NCI-H128 (cell line): ENCODE results near the gene ARL3.

Experiments
- DNase-seq: peaks from one replicate; lab custom pipeline; 2025; ENCODE audit not compliant: unreplicated experiment; lab: John Stamatoyannopoulos, UW

Gene ARL3

DNA sequence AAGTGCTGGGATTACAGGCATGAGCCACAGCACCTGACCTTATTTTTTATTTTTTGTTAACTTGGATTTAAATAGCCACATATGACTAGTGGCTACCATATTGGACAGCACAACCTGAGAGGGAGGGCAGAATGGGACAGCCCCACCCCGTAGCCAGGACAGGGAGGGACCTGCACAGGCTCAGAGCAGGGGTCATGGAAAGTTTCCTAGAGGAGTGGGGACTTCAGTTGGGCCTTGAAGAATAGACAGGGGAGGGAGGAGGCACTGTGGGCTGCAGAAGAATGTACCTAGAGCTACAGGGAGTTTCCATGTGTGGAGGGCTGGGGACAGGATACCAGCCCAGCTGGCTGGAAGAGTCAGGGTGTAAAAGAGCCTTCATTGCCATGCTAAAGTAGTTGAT is 61.1 kb downstream of the ARL3 start:
- DNase-seq = no peak

DNA sequence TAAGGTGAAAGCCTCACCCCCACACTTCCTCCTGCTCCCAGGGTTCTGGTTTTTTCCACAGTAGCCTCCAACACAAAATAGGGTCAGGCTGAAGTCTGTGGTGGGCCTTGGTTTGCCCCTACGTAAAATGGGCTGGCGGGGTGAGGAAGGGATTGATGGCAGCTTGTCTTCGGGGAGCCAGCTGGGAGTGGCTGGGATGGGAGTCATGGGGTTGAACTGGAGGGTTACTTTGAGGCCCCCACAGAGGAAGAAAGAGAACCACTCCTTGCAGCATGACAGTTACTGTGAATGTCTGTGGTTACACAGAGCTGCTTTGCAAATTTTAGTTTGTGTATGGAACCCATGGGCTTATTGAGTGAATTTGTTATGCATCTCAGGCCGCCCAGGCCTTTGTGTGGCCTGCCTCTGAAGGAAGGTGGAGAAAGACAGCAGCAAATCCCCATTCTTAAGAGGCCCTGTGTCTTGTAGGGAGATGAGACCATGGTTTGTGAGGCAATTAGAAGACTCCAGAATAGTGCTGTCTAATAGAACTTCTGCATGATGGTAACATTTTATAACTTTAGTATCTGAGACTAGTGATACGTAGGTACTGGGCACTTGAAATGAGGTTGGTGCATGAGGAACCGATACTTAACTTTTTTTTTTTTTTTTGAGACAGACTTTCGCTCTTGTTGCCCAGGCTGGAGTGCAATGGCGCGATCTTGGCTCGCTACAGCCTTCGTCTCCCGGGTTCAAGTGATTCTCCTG is 61.9 kb downstream of the ARL3 start:
- no peak for DNase-seq

DNA sequence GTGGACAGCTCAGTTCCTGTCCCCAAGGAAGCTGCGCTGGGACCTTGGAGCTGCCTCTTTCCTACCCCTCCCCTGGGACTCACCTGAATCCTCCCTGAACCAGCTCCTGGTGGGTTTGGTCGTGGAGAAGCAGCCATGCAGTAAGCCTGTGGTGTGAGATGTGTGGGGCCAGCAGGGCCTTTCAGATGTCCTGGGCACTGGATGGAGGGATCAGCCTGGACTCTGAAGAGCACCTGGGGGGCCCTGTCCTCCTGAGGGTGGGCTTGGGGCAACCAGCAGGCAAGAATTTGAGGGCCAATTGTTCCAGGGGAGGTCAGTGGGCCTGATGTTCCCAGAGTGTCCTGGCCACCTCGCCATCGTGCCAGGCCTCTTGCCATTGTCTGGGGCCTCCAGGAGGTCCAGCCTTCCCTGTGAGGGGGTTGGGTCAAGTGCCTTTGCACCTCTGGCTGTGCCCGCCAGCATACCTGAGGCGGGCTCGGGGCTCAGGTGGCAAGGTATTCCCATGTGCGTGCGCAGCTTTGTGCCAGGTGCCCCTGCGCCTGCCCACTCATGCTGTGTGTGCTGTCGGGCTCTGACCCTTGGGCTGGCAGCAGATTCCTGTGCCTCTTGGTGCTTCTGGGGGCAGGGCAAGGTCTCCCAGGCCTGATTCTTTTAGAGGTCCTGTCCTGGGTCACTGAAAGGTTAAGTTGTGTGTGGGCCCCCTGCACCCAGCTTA is 62.6 kb downstream of the ARL3 start:
- DNase-seq = no peak

DNA sequence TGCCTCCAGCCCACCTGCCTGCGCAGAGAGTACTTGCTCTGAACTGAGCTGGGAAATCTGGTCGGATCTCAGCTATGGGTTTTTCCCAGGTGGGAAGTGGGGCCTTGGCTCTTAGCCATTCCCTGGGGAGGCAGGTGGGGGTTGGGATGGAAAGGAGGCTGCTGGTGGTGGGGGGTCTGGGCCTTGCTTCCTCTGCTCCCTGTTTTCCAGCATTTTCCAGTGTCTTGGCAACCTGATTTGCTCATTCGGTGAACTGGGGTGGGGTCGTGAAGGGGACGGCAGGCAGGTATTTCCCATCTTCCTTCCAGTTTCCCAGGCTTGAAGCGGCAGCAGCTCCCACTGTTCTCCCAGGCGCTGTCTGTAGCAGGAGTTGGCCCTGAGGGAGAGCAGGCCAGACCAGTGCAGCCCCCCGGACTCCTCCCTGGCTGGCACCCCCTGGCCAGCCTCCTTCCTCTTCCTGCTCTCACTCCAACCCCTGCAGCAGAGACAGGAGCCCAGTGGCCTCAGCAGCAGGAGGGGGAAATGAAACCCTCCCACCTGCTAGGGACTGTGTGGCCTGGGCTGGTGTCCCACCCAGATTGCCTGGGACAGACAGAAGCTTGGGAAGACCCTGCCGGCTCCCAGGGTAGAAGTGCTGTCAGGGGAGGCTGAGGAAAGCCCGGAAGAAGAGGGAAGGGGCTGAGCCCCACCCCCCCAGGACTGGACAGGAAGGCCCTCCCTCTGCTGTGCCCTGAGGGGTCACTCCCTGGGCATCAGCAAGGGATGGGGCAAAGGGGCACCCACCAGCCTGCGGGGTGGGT is 63.3 kb downstream of the ARL3 start:
- no peak for DNase-seq

DNA sequence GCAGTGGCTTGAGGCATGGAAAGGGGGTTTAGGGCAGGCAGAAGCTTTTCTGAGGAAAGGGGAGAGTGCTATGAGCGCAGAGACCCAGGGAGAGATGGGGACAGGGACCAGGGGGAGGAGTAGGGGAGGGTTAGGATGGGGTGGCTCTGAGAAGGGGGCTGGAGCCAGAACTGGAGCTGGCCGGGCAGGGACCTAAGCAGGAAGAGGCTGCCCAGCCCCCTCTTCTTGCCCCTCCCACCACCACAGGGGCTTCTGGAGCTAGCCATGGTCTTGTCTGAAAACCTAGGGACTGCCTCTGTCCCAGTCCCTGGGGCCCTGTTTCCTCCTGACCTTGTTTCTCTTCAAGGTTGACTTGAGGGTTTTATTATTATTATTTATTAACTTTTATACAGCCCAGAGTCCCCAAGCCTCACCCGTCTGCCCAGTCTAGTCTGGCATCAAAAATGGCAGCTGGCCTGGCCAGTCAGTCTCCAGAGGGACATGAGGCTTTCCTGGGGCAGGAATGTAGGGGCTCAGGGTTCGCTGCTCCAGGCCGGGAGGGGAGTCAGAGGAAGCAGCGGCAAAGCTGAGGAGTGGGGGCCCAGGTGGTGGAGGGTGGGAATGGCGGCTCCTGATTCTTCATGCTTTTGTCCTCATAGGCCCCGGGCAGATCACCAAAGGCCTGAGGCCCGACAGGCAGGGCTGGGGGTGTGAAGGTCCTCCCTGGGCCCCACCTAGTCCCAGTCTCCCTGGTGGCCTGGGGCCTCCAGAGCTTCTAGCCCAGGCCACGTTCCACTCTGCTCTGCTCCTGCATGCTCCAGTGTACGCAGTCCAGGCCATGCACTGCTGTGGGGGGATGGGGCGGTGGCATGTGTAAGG is 64.2 kb downstream of the ARL3 start:
- no peak for DNase-seq

DNA sequence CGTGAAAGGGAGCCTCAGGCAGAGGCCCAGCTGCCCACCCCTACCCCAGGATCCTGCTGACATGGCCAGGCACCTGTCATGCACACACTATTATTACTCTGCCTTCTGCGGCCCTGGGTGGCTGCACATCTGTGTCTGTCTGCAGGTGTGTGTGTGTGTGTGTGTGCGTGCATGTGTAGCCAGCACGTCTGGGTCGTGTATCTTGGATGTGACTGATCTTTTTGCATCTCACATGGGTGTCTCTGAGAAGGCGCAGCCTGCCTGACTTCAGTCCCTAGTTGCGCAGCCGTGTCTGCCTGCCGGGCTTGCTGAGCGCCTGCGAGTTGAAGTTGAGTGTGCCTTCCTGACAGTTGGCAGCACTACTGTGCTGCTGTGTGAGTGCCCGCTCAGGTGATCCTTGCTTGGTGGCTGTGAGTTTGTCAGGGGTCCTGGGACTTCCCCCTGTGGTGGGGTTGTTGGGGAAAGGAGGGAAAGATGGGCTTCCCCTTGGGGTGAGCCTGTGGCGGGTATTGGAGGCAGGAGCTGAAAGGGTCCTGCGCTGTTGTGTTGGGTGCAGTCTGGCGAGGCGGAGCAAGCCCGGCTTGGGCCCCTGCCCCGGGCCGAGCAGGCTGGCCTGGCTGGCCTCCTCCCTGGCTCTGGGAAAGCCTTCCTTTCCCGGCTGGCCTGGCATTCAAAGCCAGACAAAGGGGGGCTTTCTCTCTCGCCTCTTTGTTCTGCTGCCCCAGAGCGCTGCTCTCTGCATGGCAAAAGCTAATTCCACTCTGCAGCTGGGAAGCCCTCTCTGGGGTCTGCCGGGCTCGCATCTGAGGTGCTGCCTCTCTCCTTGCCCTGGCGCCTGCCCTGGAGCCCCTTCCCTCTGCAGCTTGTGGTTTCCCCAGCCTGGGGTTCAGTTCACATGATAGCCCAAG is 65.1 kb downstream of the ARL3 start:
- DNase-seq = no peak

DNA sequence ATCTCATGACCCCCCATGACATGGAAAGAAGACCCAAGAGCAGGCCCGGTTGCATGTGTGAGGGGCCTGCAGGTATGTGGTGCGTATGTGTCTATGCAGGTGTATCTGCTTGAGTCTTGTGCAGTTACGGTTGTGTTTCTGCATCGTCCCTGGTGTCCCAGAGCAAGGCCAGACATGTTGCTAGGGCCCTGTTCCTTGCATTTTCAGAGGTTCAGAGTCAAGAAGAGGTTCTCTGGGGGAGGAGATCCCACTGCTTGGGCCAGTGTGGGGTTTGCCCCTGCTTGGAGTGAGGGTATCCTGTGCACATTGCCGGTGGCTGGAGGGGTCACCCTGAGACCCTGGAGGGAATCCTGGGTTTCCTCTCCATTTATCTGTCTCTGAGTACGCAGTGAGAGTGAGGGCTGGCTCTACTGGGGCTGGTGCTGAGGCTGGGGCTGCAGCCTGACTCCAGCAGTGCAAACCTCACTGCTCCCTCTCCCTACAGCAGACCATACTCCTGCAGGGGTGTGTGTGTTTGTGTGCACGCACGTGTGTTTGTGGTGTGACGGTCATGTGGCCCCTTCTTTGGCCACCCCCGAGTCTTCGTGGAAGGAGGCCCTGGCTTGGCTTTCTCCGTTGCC is 65.8 kb downstream of the ARL3 start:
- no peak for DNase-seq

DNA sequence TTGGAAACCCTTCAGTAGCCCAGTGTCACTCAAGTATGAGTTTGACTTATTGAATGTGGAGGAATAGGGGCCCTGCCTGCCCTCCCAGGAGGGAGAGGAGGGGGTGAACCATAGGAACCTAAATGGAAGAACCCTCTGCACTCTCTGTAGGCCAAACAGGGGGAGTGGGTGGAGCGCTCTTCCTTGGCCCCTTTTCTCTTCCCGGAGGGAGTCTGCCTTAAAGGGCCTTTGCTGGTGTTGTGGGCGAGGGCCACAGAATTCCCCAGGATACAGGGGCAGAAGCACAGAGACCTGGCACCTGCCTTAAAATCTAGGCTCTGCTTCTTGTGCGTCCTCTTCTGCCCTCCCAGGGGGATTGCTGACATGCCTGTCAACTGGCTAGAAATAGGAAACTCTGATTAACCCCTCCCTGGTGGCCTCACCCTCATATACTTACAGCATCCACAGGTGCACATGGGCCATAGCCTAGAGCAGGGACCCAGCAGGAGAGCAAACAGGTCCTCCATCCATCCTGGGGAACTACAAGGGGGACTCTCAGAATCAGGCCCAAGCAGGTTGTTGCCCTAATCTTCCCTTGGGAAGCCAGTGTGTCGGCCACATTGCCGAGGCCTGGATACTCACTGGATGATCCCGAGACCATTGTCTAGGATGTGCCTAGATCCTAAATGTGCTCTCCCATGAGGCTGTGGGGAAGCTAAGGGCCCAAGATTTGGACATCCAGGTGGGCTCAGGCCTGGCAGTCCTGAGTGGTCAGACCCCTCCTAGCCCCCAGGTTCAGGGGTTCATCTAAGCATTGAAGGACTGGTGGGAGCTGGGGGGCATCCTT is 66.5 kb downstream of the ARL3 start:
- no peak for DNase-seq

DNA sequence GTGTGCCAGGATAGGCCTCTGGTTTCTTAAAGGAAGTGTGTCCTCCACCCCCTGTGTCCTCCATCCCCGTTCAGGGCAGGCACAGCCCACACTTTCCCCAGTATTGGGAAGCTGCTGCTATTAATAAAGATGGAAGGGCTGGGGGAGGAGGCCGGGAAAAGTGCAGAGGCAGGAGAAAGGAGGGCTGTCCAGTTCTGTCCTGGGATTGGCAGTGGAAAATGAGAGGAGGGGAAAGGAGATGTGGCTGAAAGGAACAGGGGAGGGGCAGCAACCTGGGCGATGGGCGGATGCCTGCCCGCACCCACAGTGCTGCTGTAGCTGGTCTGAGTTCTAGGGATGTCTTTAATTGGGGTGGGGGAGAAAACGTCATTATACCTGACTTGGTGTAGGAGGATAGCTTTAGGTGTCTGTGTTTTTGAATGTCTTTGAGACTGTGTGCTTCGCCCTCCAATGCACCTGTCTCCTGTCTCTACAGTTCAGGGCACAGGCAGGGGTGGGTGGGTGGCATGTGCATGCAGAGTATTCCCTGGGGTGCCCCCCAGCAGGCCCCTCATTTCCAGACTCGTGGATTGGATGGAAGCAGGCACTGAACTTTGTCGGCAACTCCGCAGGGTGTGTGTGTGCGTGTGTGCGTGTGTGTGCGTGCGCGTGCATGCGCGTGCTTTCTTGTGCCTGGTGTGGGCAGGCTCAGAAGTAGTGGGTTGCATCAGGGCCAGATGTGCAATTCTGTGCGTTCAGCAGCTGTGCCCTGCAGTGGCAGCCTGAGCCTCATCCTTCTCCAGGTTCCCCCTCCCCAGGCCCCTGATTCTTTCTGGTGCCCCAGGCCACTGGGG is 67.4 kb downstream of the ARL3 start:
- DNase-seq = no peak

DNA sequence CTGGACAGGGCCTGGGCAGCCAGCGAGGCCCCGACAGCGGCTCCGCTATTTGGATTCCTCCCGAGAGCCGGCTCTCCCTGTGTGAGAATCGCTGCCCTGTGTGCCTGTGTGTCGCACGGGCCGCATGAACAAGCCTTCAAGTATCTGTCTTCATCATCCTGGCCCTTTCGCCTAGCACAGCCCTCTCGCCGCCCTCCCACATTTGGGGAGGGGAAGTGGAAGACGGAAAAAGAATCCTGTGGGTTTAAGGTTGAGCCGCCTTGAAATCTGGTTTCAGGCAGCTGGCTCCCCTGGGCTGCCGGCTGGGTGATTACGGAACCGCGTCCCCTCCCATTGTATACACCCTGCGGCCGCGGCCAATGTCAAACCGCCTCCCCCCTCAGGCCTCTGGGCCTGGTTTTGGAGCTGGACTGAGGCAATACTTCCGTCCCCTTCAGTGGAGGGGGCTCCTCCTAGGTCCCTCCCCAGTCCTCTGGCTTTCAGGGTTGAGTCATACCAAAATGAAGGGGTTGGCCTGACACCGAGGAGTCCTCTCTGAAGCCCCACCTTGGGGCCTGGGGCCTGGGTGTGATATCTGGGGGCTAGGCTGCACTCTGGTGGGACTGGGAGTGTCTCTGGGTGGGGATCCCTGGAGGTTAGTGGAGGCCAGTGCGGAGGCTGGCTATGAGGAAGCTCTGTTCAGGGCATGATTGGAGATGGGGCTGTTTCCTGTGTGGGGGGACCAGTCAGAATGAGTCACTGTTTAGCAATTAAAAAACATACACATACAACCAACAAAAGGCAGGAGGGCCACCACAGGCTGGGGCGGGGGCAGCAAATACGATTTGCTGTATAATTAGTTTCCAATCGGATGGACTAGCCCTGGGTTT is 68.2 kb downstream of the ARL3 start:
- DNase-seq = no peak

DNA sequence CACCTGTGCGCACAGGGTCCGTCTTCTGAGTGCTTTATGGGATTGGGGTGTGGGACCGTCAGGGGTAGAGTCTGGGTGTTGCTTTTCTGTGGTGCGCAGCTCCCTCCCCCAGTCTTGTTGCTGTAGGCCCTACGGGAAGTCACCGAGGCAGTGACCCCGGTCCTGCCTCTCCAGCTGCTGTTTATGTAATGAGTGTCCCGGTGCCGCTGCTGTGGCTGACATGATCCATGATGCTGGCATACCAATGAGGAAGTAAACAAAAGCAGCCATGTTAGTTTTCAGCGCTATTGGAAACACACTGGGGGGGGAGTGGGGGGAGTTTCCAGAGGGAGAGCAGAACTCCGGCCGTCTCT is 68.8 kb downstream of the ARL3 start:
- DNase-seq = no peak

DNA sequence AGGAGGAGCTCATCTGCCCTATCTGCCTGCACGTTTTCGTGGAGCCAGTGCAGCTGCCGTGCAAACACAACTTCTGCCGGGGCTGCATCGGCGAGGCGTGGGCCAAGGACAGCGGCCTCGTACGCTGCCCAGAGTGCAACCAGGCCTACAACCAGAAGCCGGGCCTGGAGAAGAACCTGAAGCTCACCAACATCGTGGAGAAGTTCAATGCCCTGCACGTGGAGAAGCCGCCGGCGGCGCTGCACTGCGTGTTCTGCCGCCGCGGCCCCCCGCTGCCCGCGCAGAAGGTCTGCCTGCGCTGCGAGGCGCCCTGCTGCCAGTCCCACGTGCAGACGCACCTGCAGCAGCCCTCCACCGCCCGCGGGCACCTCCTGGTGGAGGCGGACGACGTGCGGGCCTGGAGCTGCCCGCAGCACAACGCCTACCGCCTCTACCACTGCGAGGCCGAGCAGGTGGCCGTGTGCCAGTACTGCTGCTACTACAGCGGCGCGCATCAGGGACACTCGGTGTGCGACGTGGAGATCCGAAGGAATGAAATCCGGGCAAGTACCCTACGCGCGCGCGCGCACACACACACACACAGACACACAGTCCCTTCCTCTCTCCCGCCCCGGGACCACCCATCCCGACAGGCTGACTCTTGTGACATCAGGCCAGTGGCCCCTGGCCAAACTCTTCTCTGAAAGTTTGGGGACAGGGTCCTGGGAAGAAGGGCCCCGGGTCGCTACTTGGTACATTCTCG is 69.4 kb downstream of the ARL3 start:
- DNase-seq = peak; percentile 58

DNA sequence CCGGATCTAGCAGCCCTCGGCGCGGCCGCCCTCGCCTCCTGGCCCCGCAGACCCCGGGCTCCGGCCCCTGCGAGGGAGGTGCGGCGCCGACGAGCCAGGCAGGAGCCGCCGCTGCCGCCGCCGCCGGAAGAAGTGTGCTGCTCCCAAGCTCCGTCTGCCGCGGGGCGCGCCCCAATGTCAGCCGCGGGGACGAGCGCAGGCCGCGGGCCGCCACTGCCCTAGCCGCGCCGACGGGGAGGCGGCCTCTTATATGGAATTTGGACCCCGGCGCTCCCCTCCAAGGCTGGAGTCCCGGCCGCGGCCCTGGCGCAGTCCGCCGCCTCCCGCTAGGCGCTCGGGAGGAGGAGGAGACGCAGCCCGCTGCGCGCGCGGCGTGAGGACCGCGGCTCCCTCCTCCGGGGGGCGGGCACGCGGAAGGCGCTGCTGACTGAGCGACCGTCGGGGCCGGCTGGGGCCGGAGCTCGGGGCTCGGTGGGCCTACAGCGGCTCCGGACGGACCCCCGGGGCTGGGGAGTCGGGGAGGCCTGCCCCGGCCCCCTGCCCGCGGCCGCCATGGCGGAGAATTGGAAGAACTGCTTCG is 70.0 kb downstream of the ARL3 start, which contains the start of gene TRIM8:
TSS of gene TRIM8 (plus strand) at position 414 of the 580 bp plus-strand sequence. CDS start at position 553, 139 bp downstream.
- DNase-seq = peak; percentile 1

DNA sequence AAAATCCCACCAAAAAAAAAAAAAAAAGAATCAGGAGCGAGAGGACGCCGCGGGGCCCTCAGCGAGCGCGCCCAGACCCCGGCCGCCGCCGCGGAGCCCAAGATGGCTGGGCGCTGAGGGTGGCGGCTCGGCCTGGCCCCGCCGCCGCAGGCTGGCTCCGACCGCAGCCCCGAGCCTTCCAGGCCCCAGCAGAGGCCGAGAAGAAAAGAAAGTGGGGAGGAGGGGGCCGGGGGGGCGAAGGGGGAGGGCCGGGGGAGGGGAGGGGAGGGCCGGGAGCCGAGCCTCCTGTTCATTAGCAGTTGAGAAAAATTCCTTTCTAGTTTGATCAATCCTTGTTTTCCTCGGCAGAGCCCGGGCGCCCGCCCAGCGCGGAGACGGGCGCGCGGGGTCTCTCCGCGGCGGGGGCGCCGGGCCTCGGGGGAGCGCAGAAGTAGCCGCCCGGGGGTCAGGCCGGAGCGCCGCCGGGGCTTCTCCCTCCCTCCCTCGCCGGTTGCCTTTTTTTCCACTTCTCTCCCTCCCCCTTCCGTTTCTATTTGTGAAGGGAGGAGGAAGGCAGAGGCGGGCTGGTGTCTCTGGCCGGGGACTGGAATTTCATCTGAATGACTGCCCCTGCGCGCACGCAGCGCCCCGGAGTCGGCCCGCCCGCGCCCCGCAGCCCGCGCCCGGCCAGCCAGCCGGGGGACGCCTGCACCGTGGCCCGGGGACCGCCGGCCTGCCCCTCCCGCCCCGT is 70.7 kb downstream of the ARL3 start:
- peak; percentile 16 for DNase-seq

DNA sequence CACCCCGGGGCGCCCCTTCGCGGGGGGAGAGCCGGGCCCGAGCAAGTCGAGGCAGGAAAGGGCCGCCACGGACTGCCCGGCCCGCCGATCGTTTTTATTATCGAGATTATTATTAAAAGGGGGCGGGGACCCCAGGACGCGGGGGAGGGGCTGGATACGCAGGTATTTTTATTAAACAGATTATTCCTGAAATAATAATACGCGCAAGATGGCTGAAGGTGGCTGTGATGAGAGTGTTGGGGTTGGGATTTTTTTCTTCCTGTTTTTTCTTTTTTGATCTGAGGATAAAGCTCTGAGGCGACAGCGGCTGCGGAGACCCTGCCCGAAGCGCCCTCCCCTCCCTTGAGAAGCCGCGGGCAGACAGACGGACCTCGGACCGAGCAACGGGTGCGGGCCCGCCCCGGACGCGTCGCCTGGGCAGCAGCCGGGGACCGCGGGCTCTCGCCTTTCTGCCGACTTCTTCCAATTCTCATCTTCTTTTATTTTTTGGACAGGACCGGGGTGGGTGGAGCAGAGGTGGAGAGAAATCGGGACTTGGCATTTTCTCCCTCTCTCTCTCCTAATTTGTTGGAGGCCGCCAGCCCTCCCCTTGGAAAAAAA is 71.4 kb downstream of the ARL3 start:
- DNase-seq = no peak
